GM12878 (cell line): Measurements from ENCODE around the gene SLAMF1. TPM values are rescaled to one million over a fixed set of nuclear protein-coding genes. Genes with fewer than 3 reads are reported as not detected.

ENCODE experiments used
- CBX5 ChIP-seq: sonication (generic); IDR thresholded peaks from 2 replicates; pipeline ENCODE4 v1.6.1; 2016; ENCODE audit warnings: low read depth, moderate library complexity, mild to moderate bottlenecking, inconsistent platforms
- CEBPZ ChIP-seq: fragments of 150-350 bp; IDR thresholded peaks from 2 replicates; pipeline ENCODE4 v1.6.1; 2016; ENCODE audit warnings: low read depth, low read length
- CHD4 ChIP-seq: fragments of 200-600 bp; sonication (generic); IDR thresholded peaks from 2 replicates; pipeline ENCODE4 v1.6.1; 2016; ENCODE audit warnings: mild to moderate bottlenecking
- EED ChIP-seq: sonication (generic); IDR thresholded peaks from 2 replicates; pipeline ENCODE4 v1.6.1; 2016; ENCODE audit warnings: antibody characterized with exemption, low read depth
- ELK1 ChIP-seq: IDR thresholded peaks from 2 replicates; pipeline ENCODE4 v1.6.1; 2012; ENCODE audit warnings: low read depth, low read length, improper control_type of control experiment
- ESRRA ChIP-seq: IDR thresholded peaks from 2 replicates; pipeline ENCODE4 v1.6.1; 2012; ENCODE audit warnings: mild to moderate bottlenecking, low read length, improper control_type of control experiment
- SMAD1 ChIP-seq: fragments of 450-650 bp; IDR thresholded peaks from 2 replicates; pipeline ENCODE4 v1.6.1; 2018; ENCODE audit warnings: mild to moderate bottlenecking, low read depth; ENCODE audit not compliant: partially characterized antibody
- SMAD5 ChIP-seq: IDR thresholded peaks from 2 replicates; pipeline ENCODE4 v1.6.1; 2016; ENCODE audit warnings: antibody characterized with exemption, low read depth
- SMARCA5 ChIP-seq: fragments of 450-650 bp; IDR thresholded peaks from 2 replicates; pipeline ENCODE4 v1.6.1; 2017; ENCODE audit warnings: mild to moderate bottlenecking
- SPI1 ChIP-seq: IDR thresholded peaks from 2 replicates; pipeline ENCODE4 v1.6.1; 2011; ENCODE audit warnings: low read depth, mild to moderate bottlenecking, low read length, moderate library complexity, borderline replicate concordance; ENCODE audit not compliant: insufficient read depth
- SUPT20H ChIP-seq: IDR thresholded peaks from 2 replicates; pipeline ENCODE4 v1.6.1; 2011; ENCODE audit warnings: low read depth, mild to moderate bottlenecking, low read length, moderate library complexity, borderline replicate concordance; ENCODE audit not compliant: control insufficient read depth
- ZNF207 ChIP-seq: fragments of 450-650 bp; IDR thresholded peaks from 2 replicates; pipeline ENCODE4 v1.6.1; 2014; ENCODE audit warnings: antibody characterized with exemption, mild to moderate bottlenecking, borderline replicate concordance
- ZNF592 ChIP-seq: fragments of 450-650 bp; IDR thresholded peaks from 2 replicates; pipeline ENCODE4 v1.6.1; 2017; ENCODE audit warnings: mild to moderate bottlenecking, moderate library complexity
- polyA plus RNA-seq, 11 experiments: library from polyadenylated mRNA; depleted of rRNA in 4 of 11; unstranded in 6 of 11; stranded (reverse) in 5 of 11; fragments of >200 nt; fragmentation: Nextera tagmentation in 4 of 11; fragmentation: Illumina TruSeq in 1 of 11; extraction: Ambion mirVana in 4 of 11; extraction: Trizol in 1 of 11; gene quantifications; 1 replicate in 1 of 11; 2 replicates in 10 of 11; pipeline versions ENCODE4 v1.2.1 to v1.2.3, GENCODE V29; 2011 to 2016; ENCODE audit warnings: inconsistent platforms in 2 of 11, missing spikeins in 2 of 11, low read depth in 1 of 11
- total RNA-seq, 4 experiments: library from RNA; depleted of rRNA in 3 of 4; stranded (reverse); fragments of >200 nt in 3 of 4; fragmentation: Illumina TruSeq in 1 of 4; extraction: Trizol in 1 of 4; gene quantifications; 2 replicates each; pipeline versions ENCODE4 v1.2.1 to v1.2.3, GENCODE V29; 2013 to 2021
- TF ChIP-seq, protein P1 (sequence below): IDR thresholded peaks from 2 replicates; pipeline ENCODE4 v1.6.1; 2011; ENCODE audit warnings: borderline replicate concordance, low read depth, mild to moderate bottlenecking, moderate library complexity, low read length; ENCODE audit not compliant: insufficient read depth, poor library complexity, severe bottlenecking
- TF ChIP-seq, protein P2 (sequence below): fragments of 450-650 bp; IDR thresholded peaks from 2 replicates; pipeline ENCODE4 v1.6.1; 2017; ENCODE audit warnings: antibody characterized with exemption, mild to moderate bottlenecking, moderate library complexity

Gene SLAMF1
- total and polyA plus RNA-seq, 10 of the 15 experiments (the other 5 are each of a cell fraction or from before 2014, with no cell fraction given) = 87.3 to 260 (median 131) TPM

DNA sequence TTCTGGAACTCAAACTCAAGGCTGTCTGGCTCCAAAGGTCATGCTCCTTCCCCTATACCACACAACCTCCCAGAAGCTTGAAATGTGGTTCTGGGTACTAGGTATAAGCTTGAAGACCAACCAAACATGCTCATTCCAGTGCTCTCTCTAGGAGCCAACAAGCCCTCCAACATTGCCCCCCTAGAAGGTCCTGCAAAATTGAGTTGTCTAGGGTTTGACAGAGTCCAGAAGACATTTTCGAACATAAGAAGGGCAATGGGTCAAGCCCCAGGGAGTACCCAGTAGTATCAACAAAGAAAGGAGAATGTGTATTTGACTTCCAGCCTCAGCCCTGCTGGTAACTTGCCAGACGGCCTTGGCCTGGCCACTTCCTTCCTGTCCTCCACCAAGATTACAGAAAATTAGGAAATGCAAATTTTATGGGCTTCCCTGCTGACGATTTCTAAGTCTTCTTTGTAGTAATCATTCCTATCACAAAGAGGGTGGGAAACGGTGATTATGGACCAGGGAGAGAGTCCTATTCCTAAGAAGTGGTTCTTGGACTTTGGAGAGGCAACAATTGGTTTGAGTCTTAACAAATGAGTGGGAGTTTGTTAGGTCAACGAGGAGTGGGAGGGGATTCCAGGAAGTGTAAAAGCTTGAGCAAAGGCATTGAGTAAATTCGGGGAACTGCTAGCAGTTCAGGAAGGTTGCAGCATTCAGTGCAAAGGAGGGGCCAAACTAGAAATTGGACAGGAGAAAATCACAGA, 18.7 kb upstream of the SLAMF1 start (continued):
- TF ChIP-seq SPI1 (peak; percentile 34; the same call in 1 of the 2 replicates), CHD4 (no peak), ESRRA (no peak), ZNF207 (no peak), ZNF592 (no peak), CBX5 (no peak), SMARCA5 (no peak), SUPT20H (no peak), SMAD1 (no peak), SMAD5 (0 out of 2 replicates have a peak, but pooled peaks have one; percentile 30), EED (0 out of 2 replicates have a peak, but pooled peaks have one; percentile 53), ELK1 (no peak), CEBPZ (no peak)
- TF ChIP-seq, protein P1, sequence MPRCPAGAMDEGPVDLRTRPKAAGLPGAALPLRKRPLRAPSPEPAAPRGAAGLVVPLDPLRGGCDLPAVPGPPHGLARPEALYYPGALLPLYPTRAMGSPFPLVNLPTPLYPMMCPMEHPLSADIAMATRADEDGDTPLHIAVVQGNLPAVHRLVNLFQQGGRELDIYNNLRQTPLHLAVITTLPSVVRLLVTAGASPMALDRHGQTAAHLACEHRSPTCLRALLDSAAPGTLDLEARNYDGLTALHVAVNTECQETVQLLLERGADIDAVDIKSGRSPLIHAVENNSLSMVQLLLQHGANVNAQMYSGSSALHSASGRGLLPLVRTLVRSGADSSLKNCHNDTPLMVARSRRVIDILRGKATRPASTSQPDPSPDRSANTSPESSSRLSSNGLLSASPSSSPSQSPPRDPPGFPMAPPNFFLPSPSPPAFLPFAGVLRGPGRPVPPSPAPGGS = no peak
- TF ChIP-seq, protein P2, sequence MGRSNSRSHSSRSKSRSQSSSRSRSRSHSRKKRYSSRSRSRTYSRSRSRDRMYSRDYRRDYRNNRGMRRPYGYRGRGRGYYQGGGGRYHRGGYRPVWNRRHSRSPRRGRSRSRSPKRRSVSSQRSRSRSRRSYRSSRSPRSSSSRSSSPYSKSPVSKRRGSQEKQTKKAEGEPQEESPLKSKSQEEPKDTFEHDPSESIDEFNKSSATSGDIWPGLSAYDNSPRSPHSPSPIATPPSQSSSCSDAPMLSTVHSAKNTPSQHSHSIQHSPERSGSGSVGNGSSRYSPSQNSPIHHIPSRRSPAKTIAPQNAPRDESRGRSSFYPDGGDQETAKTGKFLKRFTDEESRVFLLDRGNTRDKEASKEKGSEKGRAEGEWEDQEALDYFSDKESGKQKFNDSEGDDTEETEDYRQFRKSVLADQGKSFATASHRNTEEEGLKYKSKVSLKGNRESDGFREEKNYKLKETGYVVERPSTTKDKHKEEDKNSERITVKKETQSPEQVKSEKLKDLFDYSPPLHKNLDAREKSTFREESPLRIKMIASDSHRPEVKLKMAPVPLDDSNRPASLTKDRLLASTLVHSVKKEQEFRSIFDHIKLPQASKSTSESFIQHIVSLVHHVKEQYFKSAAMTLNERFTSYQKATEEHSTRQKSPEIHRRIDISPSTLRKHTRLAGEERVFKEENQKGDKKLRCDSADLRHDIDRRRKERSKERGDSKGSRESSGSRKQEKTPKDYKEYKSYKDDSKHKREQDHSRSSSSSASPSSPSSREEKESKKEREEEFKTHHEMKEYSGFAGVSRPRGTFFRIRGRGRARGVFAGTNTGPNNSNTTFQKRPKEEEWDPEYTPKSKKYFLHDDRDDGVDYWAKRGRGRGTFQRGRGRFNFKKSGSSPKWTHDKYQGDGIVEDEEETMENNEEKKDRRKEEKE = no peak
